Thymus (tissue), 14 donors: ENCODE results near the gene REPS1. TPM values are rescaled to one million over a fixed set of nuclear protein-coding genes. Genes with fewer than 3 reads are reported as not detected.

Experiments used
- DNase-seq, 9 donors: peaks; one replicate each; pipeline ENCODE4 v3.0.0-alpha.2; 2013; ENCODE audit warnings: low spot score in 9 of 9, low read depth in 6 of 9, missing footprints in 1 of 9
- H3K27ac ChIP-seq, 2 donors: one replicate each; pipeline ENCODE4 v1.5.1; 2013; ENCODE audit warnings: control low read depth in 1 of 2, low read depth in 1 of 2, low read length in 1 of 2, mild to moderate bottlenecking in 1 of 2, moderate library complexity in 1 of 2
- H3K27me3 ChIP-seq, 2 donors: one replicate each; pipeline ENCODE4 v1.5.1; 2013; ENCODE audit warnings: low read length in 1 of 2; ENCODE audit not compliant: control insufficient read depth in 2 of 2, insufficient read depth in 1 of 2
- H3K36me3 ChIP-seq, 2 donors: one replicate each; pipeline ENCODE4 v1.5.1; 2013; ENCODE audit warnings: low read length in 1 of 2, mild to moderate bottlenecking in 1 of 2, moderate library complexity in 1 of 2; ENCODE audit not compliant: control insufficient read depth in 2 of 2, insufficient read depth in 2 of 2
- H3K4me1 ChIP-seq, 2 donors: one replicate each; pipeline ENCODE4 v1.5.1; 2013; ENCODE audit warnings: low read length in 2 of 2; ENCODE audit not compliant: control insufficient read depth in 2 of 2, insufficient read depth in 2 of 2
- H3K4me3 ChIP-seq, 2 donors: one replicate each; pipeline ENCODE4 v1.5.1; 2013; ENCODE audit warnings: low read length in 2 of 2, control low read depth in 1 of 2, mild to moderate bottlenecking in 1 of 2
- H3K9me3 ChIP-seq, 2 donors: one replicate each; pipeline ENCODE4 v1.5.1; 2013; ENCODE audit warnings: low read length in 1 of 2, mild to moderate bottlenecking in 1 of 2; ENCODE audit not compliant: control insufficient read depth in 2 of 2, insufficient read depth in 1 of 2
- WGBS: extraction: QIAGEN DNeasy Blood & Tissue Kit; methylation state at CpG from one replicate; pipeline ENCODE4 v1.1.7; 2013; 5-methylcytosine and 5-hydroxymethylcytosine counted together
- long read RNA-seq, 10 donors: transcript quantifications; one replicate each; lab custom pipeline, GENCODE V29; 2026
- polyA plus RNA-seq: library from polyadenylated mRNA; stranded (reverse); fragments of 200-250 nt; gene quantifications from one replicate; pipeline ENCODE4 v1.2.3, GENCODE V29; 2013
- total RNA-seq: library from RNA; stranded (reverse); fragments of 120-200 nt; gene quantifications from one replicate; pipeline ENCODE4 v1.2.4, GENCODE V29; 2013
- donor health status: healthy.

The REPS1 gene, protein sequence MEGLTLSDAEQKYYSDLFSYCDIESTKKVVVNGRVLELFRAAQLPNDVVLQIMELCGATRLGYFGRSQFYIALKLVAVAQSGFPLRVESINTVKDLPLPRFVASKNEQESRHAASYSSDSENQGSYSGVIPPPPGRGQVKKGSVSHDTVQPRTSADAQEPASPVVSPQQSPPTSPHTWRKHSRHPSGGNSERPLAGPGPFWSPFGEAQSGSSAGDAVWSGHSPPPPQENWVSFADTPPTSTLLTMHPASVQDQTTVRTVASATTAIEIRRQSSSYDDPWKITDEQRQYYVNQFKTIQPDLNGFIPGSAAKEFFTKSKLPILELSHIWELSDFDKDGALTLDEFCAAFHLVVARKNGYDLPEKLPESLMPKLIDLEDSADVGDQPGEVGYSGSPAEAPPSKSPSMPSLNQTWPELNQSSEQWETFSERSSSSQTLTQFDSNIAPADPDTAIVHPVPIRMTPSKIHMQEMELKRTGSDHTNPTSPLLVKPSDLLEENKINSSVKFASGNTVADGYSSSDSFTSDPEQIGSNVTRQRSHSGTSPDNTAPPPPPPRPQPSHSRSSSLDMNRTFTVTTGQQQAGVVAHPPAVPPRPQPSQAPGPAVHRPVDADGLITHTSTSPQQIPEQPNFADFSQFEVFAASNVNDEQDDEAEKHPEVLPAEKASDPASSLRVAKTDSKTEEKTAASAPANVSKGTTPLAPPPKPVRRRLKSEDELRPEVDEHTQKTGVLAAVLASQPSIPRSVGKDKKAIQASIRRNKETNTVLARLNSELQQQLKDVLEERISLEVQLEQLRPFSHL
- total RNA-seq (37.8 TPM), polyA plus RNA-seq (66.5 TPM)
- long read RNA-seq, donor 1, partial matches to known transcripts: 0 of 1 reads
- long read RNA-seq, donor 1, other reads (novel, unspliced or antisense): 0 of 1 reads
- long read RNA-seq, donor 2: 0 reads
- long read RNA-seq, donor 3, full-length matches to known transcripts: 2 of 2 reads
- long read RNA-seq, donor 3, partial matches to known transcripts: 0 of 2 reads
- long read RNA-seq, donor 3, other reads (novel, unspliced or antisense): 0 of 2 reads
- long read RNA-seq, donor 4, full-length matches to known transcripts: 7 of 13 reads
- long read RNA-seq, donor 4, partial matches to known transcripts: 6 of 13 reads
- long read RNA-seq, donor 4, other reads (novel, unspliced or antisense): 0 of 13 reads
- long read RNA-seq, donor 5, full-length matches to known transcripts: 2 of 2 reads
- long read RNA-seq, donor 5, partial matches to known transcripts: 0 of 2 reads
- long read RNA-seq, donor 5, other reads (novel, unspliced or antisense): 0 of 2 reads
- long read RNA-seq, donor 6, partial matches to known transcripts: 0 of 2 reads
- long read RNA-seq, donor 6, other reads (novel, unspliced or antisense): 0 of 2 reads
- long read RNA-seq, donor 7, full-length matches to known transcripts: 5 of 5 reads
- long read RNA-seq, donor 7, partial matches to known transcripts: 0 of 5 reads
- long read RNA-seq, donor 7, other reads (novel, unspliced or antisense): 0 of 5 reads
- long read RNA-seq, donor 8, partial matches to known transcripts: 5 of 6 reads
- long read RNA-seq, donor 8, other reads (novel, unspliced or antisense): 0 of 6 reads
- long read RNA-seq, donor 9, partial matches to known transcripts: 0 of 1 reads
- long read RNA-seq, donor 9, other reads (novel, unspliced or antisense): 0 of 1 reads
- long read RNA-seq, donor 10, full-length matches to known transcripts: 2 of 8 reads
- long read RNA-seq, donor 10, partial matches to known transcripts: 6 of 8 reads
- long read RNA-seq, donor 10, other reads (novel, unspliced or antisense): 0 of 8 reads

DNA sequence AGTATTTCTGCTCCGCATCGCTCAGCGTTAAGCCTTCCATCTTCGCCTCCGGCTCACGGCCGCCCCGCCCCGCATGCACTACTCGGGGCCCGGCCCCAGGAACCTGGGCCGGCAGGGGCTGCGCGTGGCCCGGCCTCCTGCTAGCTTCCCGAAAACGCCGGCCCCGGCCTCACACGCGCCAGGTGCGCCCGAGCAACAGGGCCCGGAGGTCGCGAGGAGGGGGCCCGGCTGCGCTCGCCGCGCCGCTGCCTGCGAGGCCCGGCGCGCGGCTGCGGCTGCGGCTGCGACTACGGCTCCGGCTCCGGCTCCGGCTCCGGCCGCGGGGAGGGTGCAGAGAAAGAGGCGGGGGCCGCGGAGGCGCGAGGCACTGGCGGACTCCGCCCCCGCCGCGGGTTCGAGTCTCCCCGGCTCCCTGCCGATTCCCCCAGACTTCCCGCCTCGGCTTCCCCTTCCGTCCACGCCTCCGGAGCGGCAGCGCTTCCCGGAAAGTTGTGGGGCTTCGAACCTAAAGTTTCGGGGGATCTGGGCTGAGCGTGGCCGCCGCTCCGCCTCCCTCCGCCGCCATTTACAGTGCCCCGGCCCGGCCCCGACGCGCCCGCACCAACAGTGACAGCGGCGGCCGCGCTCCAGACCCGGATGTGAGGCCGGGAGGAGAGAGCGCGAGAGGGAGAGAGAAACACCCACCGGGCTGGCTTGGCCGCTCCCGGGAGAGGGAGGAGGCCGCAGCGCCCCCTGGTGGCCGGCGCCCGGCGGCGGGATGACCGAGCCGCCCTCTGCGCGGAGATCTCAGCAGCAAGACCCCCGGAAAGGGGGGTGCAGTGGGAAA lies at the start of gene REPS1:
TSS of gene REPS1 (minus strand) at position 611 of the 826 bp plus-strand sequence. CDS start at position 40, 571 bp downstream.
- H3K36me3 ChIP-seq: no peaks in the 10 kb centered on the region
- peak; percentile 75 to 94 (median 86) for DNase-seq
- H3K9me3 ChIP-seq: no peaks in the 10 kb centered on the region
- under 1% methylated on average over 105 of the region's 105 CpGs for WGBS
- peak within 1 kb of the TSS; percentile 70 to 74 for H3K4me3 ChIP-seq
- peak within 1 kb of the TSS; percentile 70 to 87 for H3K27ac ChIP-seq
- H3K27me3 ChIP-seq: no peaks in the 10 kb centered on the region
- peaks cover 17 to 37% of the 10 kb centered on the region in 2 donors for H3K4me1 ChIP-seq

DNA sequence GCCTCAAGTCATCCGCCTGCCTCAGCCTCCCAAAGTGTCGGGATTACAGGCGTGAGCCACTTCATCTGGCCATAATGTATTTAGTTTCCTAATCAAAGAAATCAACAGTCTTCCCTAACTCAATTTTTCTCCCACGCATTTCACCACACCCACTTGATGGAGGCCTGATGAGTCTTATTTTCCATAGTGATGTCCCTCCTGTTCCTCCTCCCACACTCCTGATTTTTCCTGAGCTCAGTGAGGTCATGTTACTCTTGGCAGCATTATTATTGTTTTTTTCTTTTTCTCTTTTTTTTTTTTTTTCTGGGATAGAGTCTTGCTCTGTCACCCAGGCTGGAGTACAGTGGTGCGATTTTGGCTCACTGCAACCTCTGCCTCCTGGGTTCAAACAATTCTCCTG lies 49.4 kb upstream of the REPS1 start:
- 96% methylated on average over 5 of the region's 5 CpGs for WGBS
- no peaks in the 10 kb centered on the region for H3K27me3 ChIP-seq
- H3K27ac ChIP-seq: no peak overlapping the region
- H3K4me1 ChIP-seq: peaks cover 0 to 8% of the 10 kb centered on the region in 2 donors
- no peak overlapping the region for H3K4me3 ChIP-seq
- H3K36me3 ChIP-seq: peaks cover 32 to 74% of the 10 kb centered on the region in 2 donors
- no peak for DNase-seq
- peaks cover 0 to 2% of the 10 kb centered on the region in 2 donors for H3K9me3 ChIP-seq

DNA sequence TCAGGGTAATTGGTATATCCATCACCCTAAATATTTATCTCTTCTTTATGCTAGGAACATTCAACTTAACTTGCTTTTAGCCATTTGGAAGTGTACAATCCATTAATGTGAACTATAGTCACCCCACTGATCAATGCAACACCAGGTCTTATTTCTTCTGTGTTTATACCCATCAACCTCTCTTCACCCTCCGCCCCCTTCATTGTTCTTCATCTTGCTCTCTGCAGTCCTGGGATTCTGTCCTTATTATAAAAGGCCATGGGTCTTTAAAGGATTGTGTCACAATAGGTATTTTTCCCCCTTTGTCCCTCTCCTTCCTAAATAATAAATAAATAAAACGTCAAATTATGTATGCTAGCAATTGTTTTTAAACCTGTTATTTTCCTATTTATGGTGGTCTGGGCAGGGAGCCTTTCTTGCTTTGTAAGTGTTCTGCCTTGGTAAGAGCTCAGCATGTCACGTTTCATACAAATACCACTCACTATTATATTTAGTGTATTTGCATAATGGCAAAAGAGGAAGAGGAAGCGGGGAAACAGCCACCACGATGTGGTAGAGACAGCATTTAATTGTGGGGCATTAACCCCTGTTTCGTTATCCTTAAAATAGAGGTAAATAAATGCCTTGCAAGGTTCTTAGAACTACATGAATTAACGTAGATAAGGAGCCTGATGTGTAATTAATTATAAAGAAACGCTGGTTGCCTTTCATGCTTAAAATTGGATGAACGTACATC lies 42.3 kb upstream of the REPS1 start:
- H3K4me3 ChIP-seq: peak overlapping the region; percentile 66 to 72
- H3K4me1 ChIP-seq: peaks cover 8 to 19% of the 10 kb centered on the region in 2 donors
- no peaks in the 10 kb centered on the region for H3K27me3 ChIP-seq
- WGBS: 14% methylated on average over 9 of the region's 9 CpGs
- H3K9me3 ChIP-seq: peaks cover 0 to 2% of the 10 kb centered on the region in 2 donors
- peak overlapping the region; percentile 37 to 50 for H3K27ac ChIP-seq
- DNase-seq: peak in 4 of 9 donors; percentile 21 to 59 (median 22)
- peaks cover 7 to 18% of the 10 kb centered on the region in 2 donors for H3K36me3 ChIP-seq

DNA sequence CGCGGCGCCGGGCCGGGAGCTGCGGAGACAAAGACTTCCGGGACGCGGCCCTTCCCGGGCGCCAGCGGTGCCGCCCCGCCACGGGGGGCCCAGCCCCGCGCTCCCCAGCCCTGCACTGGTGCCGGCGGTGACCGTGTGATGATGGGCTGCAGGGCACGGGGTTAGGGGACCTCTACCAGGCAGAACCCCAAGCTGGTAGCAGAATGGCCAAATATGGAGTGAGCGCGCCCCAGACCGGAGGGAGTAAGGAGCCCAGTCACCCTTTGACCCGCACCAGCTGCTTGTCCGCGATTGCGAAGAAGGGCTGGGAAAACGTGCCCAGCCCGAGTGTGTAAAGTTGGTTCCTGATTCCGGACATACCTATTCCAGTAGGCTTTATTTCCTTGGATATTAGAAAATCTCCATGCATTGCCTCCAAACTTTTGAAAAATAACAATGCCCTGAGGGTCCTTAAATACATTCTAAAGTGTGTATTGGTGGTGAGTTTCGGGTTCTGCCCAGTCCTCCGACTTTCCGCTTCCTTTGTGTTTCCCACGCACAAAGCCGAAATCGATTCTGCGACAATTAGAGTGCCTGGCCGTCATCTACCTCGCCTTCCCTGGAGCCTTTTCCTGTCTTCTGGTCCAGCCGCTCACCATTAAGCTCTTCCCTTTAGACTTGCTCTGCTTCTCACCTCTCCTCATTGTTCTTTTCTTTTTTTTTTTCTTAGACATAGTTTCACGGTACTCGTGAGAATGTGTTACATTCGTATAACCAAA lies 41.6 kb upstream of the REPS1 start:
- 1% methylated on average over 44 of the region's 44 CpGs for WGBS
- Histone ChIP-seq H3K27me3 (no peaks in the 10 kb centered on the region), H3K36me3 (peaks cover 4 to 12% of the 10 kb centered on the region in 2 donors), H3K27ac (peak overlapping the region; percentile 84 to 96), H3K9me3 (peaks cover 0 to 2% of the 10 kb centered on the region in 2 donors), H3K4me1 (peaks cover 8 to 19% of the 10 kb centered on the region in 2 donors), H3K4me3 (peak overlapping the region; percentile 66 to 72)
- peak in 3 of 9 donors; percentile 11 to 41 (median 28) for DNase-seq

DNA sequence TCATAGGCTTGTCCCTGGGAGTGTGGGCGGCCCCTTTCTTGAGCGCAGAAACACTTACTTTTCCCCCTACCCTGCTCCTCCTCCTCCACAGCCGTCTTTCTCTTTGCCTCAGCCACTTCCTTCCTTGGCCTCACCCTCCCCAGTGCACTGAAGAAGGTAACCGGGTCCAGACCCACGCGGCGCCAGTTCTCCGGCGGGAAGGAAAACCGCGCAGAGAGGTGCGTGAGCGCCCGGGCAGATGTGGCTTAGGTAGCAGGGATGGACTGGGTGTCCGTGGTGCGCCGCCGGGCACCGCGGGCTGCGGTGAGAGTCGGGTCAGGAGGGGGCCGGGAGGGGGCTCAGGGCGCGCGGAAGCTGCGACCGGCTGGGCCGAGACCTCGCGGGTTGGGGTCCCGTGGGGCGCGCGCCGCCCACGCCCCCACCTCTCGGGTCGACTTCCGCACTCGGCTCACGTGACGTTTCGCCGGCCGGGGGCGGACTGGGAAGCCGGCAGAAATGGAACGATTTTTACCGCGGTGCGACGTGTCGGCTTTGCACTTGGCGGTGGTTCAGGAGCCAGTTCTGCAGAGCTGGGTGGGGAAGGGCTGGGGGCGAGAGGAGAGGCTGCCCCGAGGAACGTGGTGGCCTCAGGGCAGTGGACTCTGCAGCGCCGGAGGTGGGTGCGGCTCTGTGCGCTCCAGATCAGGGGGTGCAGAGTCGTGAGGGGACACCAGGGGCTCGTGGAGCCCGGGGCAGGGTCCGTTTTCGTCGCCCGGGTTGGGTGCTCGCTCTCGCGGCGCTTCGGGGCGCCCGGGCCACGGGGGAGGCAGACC lies 40.8 kb upstream of the REPS1 start, which contains the start of gene ABRACL:
TSS of gene ABRACL (plus strand) at position 88 of the 812 bp plus-strand sequence. CDS start 5,416 bp downstream, outside the sequence.
- no peaks in the 10 kb centered on the region for H3K27me3 ChIP-seq
- peaks cover 4 to 7% of the 10 kb centered on the region in 2 donors for H3K36me3 ChIP-seq
- peak; percentile 57 to 93 (median 82) for DNase-seq
- peak within 1 kb of the TSS; percentile 66 to 72 for H3K4me3 ChIP-seq
- under 1% methylated on average over 77 of the region's 77 CpGs for WGBS
- peaks cover 0 to 2% of the 10 kb centered on the region in 2 donors for H3K9me3 ChIP-seq
- H3K27ac ChIP-seq: peak within 1 kb of the TSS; percentile 84 to 96
- H3K4me1 ChIP-seq: peaks cover 8 to 19% of the 10 kb centered on the region in 2 donors

GRCh38 chr6:139028215-139028657 lies 40.2 kb upstream of the REPS1 start:
- H3K9me3 ChIP-seq: peaks cover 0 to 2% of the 10 kb centered on the region in 2 donors
- DNase-seq: peak in 1 of 9 donors; percentile 49
- under 1% methylated on average over 14 of the region's 14 CpGs for WGBS
- H3K4me3 ChIP-seq: peak overlapping the region; percentile 66 to 72
- peaks cover under 1 to 1% of the 10 kb centered on the region in 2 donors for H3K36me3 ChIP-seq
- H3K27ac ChIP-seq: peak overlapping the region; percentile 84 to 96
- H3K27me3 ChIP-seq: no peaks in the 10 kb centered on the region
- H3K4me1 ChIP-seq: peaks cover 8 to 17% of the 10 kb centered on the region in 2 donors
